GM12873 (cell line): Measurements from ENCODE around the gene ERI3.

Experiments
- TF ChIP-seq, protein P1 (sequence below): IDR thresholded peaks from 2 replicates; pipeline ENCODE4 v1.5.1; 2012; ENCODE audit warnings: low read depth, mild to moderate bottlenecking, moderate library complexity, low read length, control low read depth; ENCODE audit not compliant: insufficient read depth; ENCODE audit errors: missing control alignments

Gene ERI3

DNA sequence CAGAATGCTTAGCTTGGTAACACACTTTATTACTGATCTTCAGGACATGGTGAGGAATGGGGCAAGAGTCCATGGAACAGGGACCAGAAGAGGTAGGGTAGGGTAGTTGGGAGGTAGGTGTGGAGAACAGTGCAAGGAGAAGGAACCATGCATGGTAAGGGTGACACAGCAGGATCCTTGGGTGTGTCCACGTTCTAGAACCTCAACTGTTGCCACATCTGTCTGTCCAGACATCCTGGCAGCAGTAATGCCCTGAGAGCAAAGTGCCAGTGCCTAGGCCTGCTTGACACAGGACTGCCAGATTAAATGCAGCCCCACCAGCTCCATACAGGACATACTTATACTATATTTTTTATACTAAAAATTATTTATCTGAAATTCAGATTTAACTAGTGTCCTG, 127.8 kb downstream of the ERI3 start:
- TF ChIP-seq, protein P1, sequence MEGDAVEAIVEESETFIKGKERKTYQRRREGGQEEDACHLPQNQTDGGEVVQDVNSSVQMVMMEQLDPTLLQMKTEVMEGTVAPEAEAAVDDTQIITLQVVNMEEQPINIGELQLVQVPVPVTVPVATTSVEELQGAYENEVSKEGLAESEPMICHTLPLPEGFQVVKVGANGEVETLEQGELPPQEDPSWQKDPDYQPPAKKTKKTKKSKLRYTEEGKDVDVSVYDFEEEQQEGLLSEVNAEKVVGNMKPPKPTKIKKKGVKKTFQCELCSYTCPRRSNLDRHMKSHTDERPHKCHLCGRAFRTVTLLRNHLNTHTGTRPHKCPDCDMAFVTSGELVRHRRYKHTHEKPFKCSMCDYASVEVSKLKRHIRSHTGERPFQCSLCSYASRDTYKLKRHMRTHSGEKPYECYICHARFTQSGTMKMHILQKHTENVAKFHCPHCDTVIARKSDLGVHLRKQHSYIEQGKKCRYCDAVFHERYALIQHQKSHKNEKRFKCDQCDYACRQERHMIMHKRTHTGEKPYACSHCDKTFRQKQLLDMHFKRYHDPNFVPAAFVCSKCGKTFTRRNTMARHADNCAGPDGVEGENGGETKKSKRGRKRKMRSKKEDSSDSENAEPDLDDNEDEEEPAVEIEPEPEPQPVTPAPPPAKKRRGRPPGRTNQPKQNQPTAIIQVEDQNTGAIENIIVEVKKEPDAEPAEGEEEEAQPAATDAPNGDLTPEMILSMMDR, result no peak

DNA sequence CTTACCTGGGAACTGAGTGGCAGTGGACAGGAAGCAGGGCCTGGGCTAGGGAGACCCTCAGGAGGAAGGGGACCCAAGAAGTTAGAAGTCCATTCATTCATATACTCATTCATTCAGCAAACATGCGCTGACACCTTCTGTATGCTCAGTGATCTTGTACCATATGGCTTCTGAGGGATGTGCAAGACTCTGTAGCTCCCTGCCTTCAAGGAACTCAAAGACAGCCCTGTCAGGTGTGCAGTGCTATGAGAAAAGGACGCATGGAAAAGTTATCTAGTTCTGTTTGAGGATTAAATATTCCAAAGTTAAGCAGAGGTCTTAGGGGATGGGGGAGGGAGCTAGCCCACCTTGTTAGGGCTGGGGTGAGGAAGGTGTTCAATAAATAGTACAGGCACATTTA, 129.3 kb downstream of the ERI3 start:
- TF ChIP-seq, protein P1, result no peak

DNA sequence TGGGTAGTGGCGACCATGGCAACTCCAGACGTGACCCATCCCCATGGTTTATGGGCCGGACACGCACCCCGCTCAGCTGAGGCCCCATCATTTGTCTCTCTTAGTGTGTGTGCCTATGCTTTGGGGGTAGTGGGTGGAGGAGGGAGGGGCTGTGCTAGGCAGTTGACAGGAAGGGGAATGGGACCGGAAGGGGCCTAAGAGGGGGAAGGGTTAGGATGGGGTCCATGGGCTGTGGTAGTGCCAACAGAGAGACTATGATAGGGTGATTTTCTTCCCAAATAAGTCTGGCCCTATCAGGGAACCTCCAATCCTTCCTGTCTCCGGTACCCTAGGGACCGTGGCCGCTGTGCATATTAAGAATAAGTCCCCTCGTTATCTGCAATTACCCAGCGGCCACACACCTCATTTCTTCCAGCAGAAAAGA, 131.9 kb downstream of the ERI3 start:
- TF ChIP-seq, protein P1, result no peak

DNA sequence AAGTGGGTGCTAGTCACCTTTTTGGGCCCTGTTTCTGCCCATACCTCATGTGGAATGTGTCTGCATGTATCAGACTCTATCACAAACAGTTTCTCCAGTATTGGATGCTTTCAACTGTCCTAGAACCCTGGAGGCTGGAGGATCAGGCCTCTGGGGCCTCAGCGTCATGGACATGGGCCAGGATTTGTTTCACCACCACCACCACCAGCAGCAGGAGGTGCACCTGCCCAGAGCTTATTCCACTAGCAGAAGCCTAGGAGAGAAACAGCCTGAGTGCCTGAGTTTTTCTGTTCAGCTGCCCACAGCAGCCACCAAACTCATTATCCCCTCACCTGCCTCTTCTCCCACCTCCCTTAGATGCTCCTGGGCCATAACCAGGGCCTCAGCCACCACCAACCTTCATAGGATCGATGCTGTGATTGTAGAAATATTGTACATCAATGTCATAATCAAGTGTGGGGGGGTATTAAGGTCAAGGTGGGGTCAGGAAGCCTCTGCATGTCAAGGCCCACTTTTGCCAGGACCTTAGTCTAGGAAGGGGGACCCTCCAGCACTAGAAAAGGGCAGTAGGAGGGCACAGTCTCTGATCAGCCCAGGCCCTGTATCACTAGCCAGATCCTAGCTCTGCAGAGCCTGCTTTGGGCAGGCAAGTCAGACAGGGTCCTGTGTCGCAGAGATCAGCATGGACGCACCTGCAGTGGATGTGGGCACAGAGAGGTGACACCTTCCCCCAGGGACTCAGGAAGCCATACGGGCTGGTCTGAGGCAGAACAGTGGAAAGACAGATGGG, 132.5 kb downstream of the ERI3 start:
- TF ChIP-seq, protein P1, result no peak

DNA sequence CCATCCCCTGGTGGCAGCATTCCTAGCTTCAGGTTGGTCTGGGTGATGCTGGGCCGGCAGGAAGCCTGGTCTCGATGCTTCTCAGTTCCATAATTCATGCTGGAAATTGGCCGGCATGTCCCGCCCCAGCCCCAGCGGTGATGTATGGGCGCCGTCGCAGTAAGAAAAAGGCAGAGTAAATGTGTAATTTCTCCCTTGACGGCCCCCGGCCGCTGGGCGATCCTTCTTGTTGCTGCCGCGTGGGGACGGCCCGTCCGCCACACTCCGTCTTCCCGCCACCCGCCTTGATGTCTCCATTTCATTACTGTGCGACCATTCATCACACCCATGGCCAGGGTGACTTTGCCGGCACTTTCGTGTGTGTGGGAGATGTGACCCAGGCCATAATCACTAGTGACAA, 133.3 kb downstream of the ERI3 start:
- TF ChIP-seq, protein P1, result no peak

DNA sequence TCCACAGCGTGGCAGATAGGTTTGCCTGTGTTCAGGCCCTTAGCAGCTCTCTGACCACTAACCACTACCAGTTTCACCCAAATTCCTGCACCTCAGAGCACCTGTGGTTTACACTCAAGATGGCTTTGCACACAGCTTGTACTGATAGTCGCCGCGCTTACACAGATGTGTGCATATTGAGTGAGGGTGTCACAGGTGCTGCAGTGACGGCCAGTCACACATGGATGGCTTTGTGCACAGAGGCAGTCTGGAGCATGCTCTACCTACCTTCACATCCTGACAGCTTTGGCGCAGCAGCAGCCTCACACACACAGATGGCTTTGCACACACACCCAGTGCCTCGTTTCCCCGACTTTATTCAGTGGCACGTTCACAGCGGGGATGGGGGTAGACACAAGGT, 134.3 kb downstream of the ERI3 start:
- TF ChIP-seq, protein P1, result no peak

DNA sequence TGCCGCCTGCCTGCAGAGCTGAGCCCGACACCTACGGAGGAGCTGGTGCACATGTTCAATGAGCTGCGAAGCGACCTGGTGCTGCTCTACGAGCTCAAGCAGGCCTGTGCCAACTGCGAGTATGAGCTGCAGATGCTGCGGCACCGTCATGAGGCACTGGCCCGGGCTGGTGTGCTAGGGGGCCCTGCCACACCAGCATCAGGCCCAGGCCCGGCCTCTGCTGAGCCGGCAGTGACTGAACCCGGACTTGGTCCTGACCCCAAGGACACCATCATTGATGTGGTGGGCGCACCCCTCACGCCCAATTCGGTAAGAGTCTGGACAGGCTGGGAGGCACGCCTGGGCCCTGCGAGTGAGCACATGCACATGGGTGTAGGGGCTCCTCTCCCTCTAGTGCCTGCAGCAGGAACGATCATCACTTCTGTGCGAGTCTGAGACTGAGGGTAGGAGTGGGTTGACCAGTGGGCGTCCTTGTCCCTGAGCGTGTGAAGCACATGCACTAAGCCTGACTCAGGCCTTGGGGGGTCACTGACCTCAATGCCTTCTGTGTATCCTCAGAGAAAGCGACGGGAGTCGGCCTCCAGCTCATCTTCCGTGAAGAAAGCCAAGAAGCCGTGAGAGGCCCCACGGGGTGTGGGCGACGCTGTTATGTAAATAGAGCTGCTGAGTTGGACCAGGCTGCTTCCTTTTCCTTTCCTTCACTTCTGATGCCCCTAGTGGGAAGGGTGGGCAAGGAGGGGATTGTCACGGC, 134.9 kb downstream of the ERI3 start:
- TF ChIP-seq, protein P1, result no peak
